HK-2 (cell line): ENCODE data around the gene ATP2B2.

Source experiments
- DNase-seq: peaks from one replicate; pipeline ENCODE4 v3.0.0-alpha.2; 2018; ENCODE audit not compliant: unreplicated experiment

ATP2B2 gene

GRCh38 chr3:10280571-10280970 lies 224.8 kb downstream of the ATP2B2 start:
- no peak for DNase-seq

DNA sequence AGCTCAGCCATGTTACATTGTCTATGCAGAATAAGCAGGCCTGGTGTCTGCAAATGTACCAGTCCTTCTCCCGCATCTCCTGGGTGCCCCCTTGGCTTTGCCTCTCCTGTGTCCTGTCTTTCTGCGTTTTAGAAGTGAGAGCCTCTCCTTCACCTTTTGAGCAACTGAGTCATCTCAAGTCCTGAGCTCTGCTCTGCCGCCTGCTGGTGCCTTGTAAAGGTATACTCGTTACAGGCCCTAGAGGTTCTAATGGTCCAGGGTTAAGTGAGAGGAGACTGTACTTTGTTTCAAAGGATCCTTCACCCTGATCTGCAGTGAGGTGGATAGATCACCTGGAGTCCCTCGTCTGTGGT lies 225.2 kb downstream of the ATP2B2 start:
- DNase-seq: no peak

DNA sequence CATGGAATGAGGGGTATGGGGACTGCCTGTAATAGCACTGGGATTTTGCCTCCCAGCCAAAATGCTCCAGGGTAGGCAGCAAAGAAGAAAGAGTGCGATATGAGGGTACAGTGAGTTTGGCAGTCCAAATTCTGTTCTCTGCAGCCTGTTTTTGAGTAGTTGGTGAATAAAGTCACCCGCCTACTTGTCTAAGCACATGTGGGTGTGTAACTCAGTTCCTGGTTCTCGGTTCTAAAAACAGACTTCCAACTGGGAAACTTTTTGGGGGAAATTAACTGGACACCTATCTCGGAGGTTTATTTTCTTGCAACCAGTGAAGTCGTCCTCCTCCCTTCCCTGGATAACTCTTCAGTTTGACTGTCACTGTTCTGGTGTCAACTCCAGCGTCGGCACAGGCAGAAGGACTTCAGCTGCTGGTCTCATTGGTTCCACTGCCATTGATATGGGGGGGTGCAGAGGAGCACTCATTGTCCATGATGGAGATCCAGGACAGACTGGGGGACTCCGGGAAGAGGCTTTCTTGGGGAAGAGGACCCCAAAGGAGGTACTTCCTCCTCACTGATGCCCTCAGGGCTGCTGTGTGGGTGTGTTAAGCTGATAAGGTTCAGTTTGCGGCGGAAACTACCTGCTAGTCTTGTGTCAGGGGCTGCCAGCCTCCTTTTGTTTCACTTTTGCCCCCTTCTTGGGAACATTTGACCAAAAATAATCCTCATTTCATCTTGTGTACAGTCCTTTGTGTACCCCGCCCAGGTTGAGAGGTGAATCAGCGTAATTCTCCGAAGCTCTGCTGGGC lies 225.8 kb downstream of the ATP2B2 start:
- no peak for DNase-seq

DNA sequence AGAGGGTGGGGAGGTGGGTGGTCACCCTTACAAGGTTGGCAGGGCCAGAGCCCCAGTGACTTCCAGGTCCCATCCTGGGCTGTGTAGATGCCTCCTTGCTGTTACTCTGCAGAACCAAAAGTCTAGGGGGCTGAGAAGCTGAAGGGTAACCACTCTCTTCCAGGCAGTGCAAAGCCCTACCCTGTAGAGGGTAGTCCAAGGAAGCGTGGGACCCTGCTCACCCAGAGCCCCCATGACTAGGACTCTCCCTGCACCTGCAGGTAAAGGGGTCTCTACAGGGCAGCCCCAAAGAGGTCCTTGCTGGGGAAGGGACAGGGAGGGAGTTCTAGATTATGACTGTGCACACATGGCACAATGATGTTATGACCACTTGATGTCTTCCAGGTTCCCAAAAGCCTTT lies 226.9 kb downstream of the ATP2B2 start:
- no peak for DNase-seq

GRCh38 chr3:10277115-10277625 lies 228.2 kb downstream of the ATP2B2 start:
- DNase-seq: no peak

DNA sequence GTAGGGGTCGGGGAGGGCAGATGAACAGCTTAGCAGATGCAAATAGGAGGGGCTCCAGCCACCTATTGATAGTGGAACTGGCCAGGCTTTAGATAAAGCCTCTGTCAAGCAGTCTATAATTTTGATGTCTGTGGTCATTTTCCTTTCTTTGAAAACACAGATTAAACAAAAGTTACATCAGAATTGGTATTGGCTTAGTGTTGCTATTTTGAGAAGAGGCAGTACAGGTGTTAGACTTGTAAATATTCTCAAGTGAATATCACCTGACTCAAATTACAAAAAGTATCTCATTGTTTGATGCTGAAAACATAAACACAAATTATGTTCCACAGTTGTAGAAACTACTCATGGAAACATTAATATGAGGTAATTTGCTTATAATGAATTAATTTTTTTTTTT lies 230.8 kb downstream of the ATP2B2 start:
- DNase-seq: no peak
